Coronary artery (tissue), 2 donors: ENCODE data around the gene EPHA4.

Experiments
- DNase-seq: peaks from one replicate; pipeline ENCODE4 v3.0.0-alpha.2; 2017; ENCODE audit warnings: low spot score
- H3K27ac ChIP-seq, 2 donors: fragments of 200-600 bp; sonication (generic); one replicate each; pipeline ENCODE4 v1.5.1; 2016 to 2019
- H3K4me3 ChIP-seq: fragments of 200-600 bp; sonication (generic); 2 replicates; pipeline ENCODE4 v1.5.1; 2016; ENCODE audit warnings: mild to moderate bottlenecking, moderate library complexity
- CTCF ChIP-seq: fragments of 200-600 bp; sonication (generic); IDR thresholded peaks from one replicate; pipeline ENCODE4 v1.5.1; 2019; ENCODE audit warnings: antibody characterized with exemption

EPHA4 gene

GRCh38 chr2:221426929-221427328 lies 145.2 kb downstream of the EPHA4 start:
- no peak for TF ChIP-seq CTCF
- Histone ChIP-seq H3K4me3 (no peak overlapping the region), H3K27ac (no peak overlapping the region)
- no peak for DNase-seq

- DNase-seq, result no peak
- no peak overlapping the region for H3K4me3 ChIP-seq
- no peak overlapping the region for H3K27ac ChIP-seq
- TF ChIP-seq CTCF, result no peak
Measured at GRCh38 chr2:221425891-221426290, 146.2 kb downstream of the EPHA4 start.

- DNase-seq, result no peak
- TF ChIP-seq CTCF, result no peak
- H3K27ac ChIP-seq, result no peak overlapping the region
Measured at GRCh38 chr2:221425353-221425752, 146.8 kb downstream of the EPHA4 start.

GRCh38 chr2:221423210-221423804 lies 148.8 kb downstream of the EPHA4 start:
- no peak for DNase-seq
- no peak overlapping the region for H3K4me3 ChIP-seq
- no peak for TF ChIP-seq CTCF
- no peak overlapping the region for H3K27ac ChIP-seq

More at GRCh38 chr2:221425353-221425752, 146.8 kb downstream of the EPHA4 start:
- H3K4me3 ChIP-seq, result no peak overlapping the region

- no peak for DNase-seq
- H3K4me3 ChIP-seq, result no peak overlapping the region
- no peak for TF ChIP-seq CTCF
- no peak overlapping the region for H3K27ac ChIP-seq
Measured at GRCh38 chr2:221422516-221423209, 149.4 kb downstream of the EPHA4 start.

GRCh38 chr2:221420245-221420644 lies 151.9 kb downstream of the EPHA4 start:
- Histone ChIP-seq H3K27ac (no peak overlapping the region), H3K4me3 (no peak overlapping the region)
- no peak for TF ChIP-seq CTCF
- no peak for DNase-seq

GRCh38 chr2:221415789-221416188 lies 156.3 kb downstream of the EPHA4 start:
- no peak for TF ChIP-seq CTCF
- H3K4me3 ChIP-seq, result no peak overlapping the region
- no peak overlapping the region for H3K27ac ChIP-seq
- no peak for DNase-seq
